ENCODE results near the gene PABPN1.

Gene PABPN1

GRCh38 chr14:23371865-23372264 is 50.6 kb downstream of the PABPN1 start:
- no peak overlapping the region for H3K4me3 ChIP-seq (ENCODE audit: low read length)
- no peak for DNase-seq (ENCODE audit: low read depth)
- TF ChIP-seq, protein P1, sequence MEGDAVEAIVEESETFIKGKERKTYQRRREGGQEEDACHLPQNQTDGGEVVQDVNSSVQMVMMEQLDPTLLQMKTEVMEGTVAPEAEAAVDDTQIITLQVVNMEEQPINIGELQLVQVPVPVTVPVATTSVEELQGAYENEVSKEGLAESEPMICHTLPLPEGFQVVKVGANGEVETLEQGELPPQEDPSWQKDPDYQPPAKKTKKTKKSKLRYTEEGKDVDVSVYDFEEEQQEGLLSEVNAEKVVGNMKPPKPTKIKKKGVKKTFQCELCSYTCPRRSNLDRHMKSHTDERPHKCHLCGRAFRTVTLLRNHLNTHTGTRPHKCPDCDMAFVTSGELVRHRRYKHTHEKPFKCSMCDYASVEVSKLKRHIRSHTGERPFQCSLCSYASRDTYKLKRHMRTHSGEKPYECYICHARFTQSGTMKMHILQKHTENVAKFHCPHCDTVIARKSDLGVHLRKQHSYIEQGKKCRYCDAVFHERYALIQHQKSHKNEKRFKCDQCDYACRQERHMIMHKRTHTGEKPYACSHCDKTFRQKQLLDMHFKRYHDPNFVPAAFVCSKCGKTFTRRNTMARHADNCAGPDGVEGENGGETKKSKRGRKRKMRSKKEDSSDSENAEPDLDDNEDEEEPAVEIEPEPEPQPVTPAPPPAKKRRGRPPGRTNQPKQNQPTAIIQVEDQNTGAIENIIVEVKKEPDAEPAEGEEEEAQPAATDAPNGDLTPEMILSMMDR (conservative IDR thresholded peaks at IDR 0.05; ENCODE audit: low read length): no peak

- DNase-seq (ENCODE audit: low read depth): no peak
- H3K4me3 ChIP-seq (ENCODE audit: low read length): no peak within 1 kb of the TSS
- TF ChIP-seq, protein P1 (conservative IDR thresholded peaks at IDR 0.05; ENCODE audit: low read length): no peak
These were observed 51.3 kb downstream of the PABPN1 start, which contains the start of gene IL25 for GRCh38 chr14:23372509-23372908. TSS of gene IL25 (plus strand) at chr14:23372809.

- no peak overlapping the region for H3K4me3 ChIP-seq (ENCODE audit: low read length)
These were observed 51.8 kb downstream of the PABPN1 start for GRCh38 chr14:23373041-23373440.

More at GRCh38 chr14:23373041-23373440, 51.8 kb downstream of the PABPN1 start:
- DNase-seq (ENCODE audit: low read depth): no peak
- TF ChIP-seq, protein P1 (conservative IDR thresholded peaks at IDR 0.05; ENCODE audit: low read length): no peak

All from AG10803 (cell line).